A549 treated with Hydrocortisone at 1 μM for 4 hours (cell line): ENCODE data around the gene TINAG. TPM values are rescaled to one million over a fixed set of nuclear protein-coding genes. Genes with fewer than 3 reads are reported as not detected.

Source experiments
- total RNA-seq: library from RNA; stranded (reverse); fragments of 200-300 nt; extraction: Qiagen RNA extraction; gene quantifications from 5 replicates; pipeline ENCODE4 v1.2.3, GENCODE V29; 2022

The TINAG gene
- total RNA-seq, result not detected in 5 replicates

GRCh38 chr6:54308289-54308985 is at the start of gene TINAG:
TSS of gene TINAG (plus strand) at chr6:54308441. CDS start at chr6:54308551, 110 bp downstream.

Other genes with a start within 250 kb of the TINAG start
- gene MLIP, start 197.0 kb upstream of the TINAG start, total RNA-seq, result not detected in 5 replicates